Smooth muscle cell of the pulmonary artery (primary cell): ENCODE measurements around the gene PGM1. TPM values are rescaled to one million over a fixed set of nuclear protein-coding genes. Genes with fewer than 3 reads are reported as not detected.

Experiments
- total RNA-seq: library from RNA; depleted of rRNA; stranded (reverse); fragments of >200 nt; gene quantifications from 2 replicates; pipeline ENCODE4 v1.2.3, GENCODE V29; 2014

Gene PGM1
- total RNA-seq = 124 and 178 TPM in 2 replicates

DNA sequence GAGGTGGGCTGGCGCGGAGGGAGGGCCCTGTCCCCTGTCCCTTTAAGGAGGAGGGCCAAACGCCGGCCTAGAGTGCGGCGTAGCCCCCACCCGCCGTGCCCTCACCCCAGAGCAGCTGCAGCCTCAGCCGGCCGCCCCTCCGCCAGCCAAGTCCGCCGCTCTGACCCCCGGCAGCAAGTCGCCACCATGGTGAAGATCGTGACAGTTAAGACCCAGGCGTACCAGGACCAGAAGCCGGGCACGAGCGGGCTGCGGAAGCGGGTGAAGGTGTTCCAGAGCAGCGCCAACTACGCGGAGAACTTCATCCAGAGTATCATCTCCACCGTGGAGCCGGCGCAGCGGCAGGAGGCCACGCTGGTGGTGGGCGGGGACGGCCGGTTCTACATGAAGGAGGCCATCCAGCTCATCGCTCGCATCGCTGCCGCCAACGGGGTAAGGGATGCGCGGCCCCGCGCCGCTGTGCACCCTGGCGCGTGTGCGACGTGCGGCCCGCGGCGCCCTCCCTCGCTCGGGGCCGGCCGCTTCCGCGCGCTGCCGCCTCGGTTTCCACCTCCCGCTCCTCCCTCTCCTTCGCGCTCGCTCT is at the start of gene PGM1:
TSS of gene PGM1 (plus strand) at position 109 of the 583 bp plus-strand sequence. CDS start at position 187, 78 bp downstream.

Other genes with a start within 250 kb of the PGM1 start
- 11.5 and 13.2 TPM in 2 replicates for gene ALG6, start 225.8 kb upstream of the PGM1 start, total RNA-seq
- gene ITGB3BP, start 70.2 kb upstream of the PGM1 start, total RNA-seq = 16.1 and 17.7 TPM in 2 replicates
- gene EFCAB7, start 69.9 kb upstream of the PGM1 start, total RNA-seq = 4.0 and 5.5 TPM in 2 replicates
- gene ROR1, start 180.6 kb downstream of the PGM1 start, total RNA-seq = 12.6 and 16.6 TPM in 2 replicates